Endothelial cell of umbilical vein (primary cell): Measurements from ENCODE around the gene KCTD14. TPM values are rescaled to one million over a fixed set of nuclear protein-coding genes. Genes with fewer than 3 reads are reported as not detected.
"Not testable (repeated sequence)": the region's sequence is repeated elsewhere in the genome, so short reads cannot be mapped to it uniquely, and the experiment has no call there.

Experiments
- BruUV-seq: library from RNA; stranded (reverse); fragments of 400-500 nt; replicated peaks from 2 replicates; lab custom pipeline; 2021; lab: Mats Ljungman, UMichigan
- CTCF ChIA-PET: fragments of 300-600, 350-600 bp; sonication (Branson Sonifier 250); formaldehyde crosslinking; loops from one replicate; lab custom pipeline; 2021; ENCODE audit warnings: antibody characterized with exemption, inconsistent platforms; lab: Charles Lee
- POLR2A ChIA-PET: fragments of 300-600, 350-600 bp; sonication (Branson Sonifier 250); formaldehyde crosslinking; loops from one replicate; lab custom pipeline; 2021; ENCODE audit warnings: antibody characterized with exemption, inconsistent platforms; lab: Charles Lee
- DNase-seq: peaks from one replicate; pipeline ENCODE4 v3.0.0-alpha.2; 2011; ENCODE audit warnings: low read depth, low spot score
- FAIRE-seq: peaks from 2 replicates; lab custom pipeline; 2011; peaks lifted over from hg19 to GRCh38; lab: Jason Lieb, UNC
- H2AFZ ChIP-seq: 2 replicates; pipeline ENCODE4 v1.6.0; 2012; ENCODE audit warnings: low read depth, low read length, control low read depth, inconsistent platforms
- H3K27ac ChIP-seq: 2 replicates; pipeline ENCODE4 v1.5.1; 2011; ENCODE audit warnings: low read depth, mild to moderate bottlenecking, control low read depth, low read length, moderate library complexity; ENCODE audit not compliant: insufficient read depth
- H3K27me3 ChIP-seq, 2 experiments: 2 replicates each; pipeline versions ENCODE4 v1.6.0 to v1.6.1; 2011; ENCODE audit warnings: low read length in 2 of 2, mixed read lengths in 1 of 2; ENCODE audit not compliant: control insufficient read depth in 2 of 2, insufficient read depth in 2 of 2
- H3K36me3 ChIP-seq, 2 experiments: 2 replicates in 1 of 2; 3 replicates in 1 of 2; pipeline ENCODE4 v1.5.1; 2011; ENCODE audit warnings: low read length in 2 of 2, mild to moderate bottlenecking in 1 of 2, moderate library complexity in 1 of 2; ENCODE audit not compliant: control insufficient read depth in 2 of 2, insufficient read depth in 2 of 2; ENCODE audit errors: extremely low read depth in 1 of 2
- H3K4me1 ChIP-seq: 3 replicates; pipeline ENCODE4 v1.5.1; 2011; ENCODE audit warnings: mild to moderate bottlenecking, low read length; ENCODE audit not compliant: control insufficient read depth, insufficient read depth; ENCODE audit errors: extremely low read depth
- H3K4me2 ChIP-seq: 2 replicates; pipeline ENCODE4 v1.6.1; 2011; ENCODE audit warnings: low read length, control low read depth, mixed read lengths; ENCODE audit not compliant: insufficient read depth
- H3K4me3 ChIP-seq, 3 experiments: fragments of 200-600 bp in 1 of 3; sonication (generic), shearing (Covaris generic) in 1 of 3; replicated peaks in 1 of 3; 2 replicates each; pipeline ENCODE4 v1.5.1; 2011 to 2016; ENCODE audit warnings: control low read depth in 3 of 3, low read length in 3 of 3, mild to moderate bottlenecking in 2 of 3, inconsistent platforms in 1 of 3, low read depth in 1 of 3, moderate library complexity in 1 of 3; ENCODE audit not compliant: insufficient read depth in 1 of 3
- H3K79me2 ChIP-seq: 2 replicates; pipeline ENCODE4 v1.6.0; 2012; ENCODE audit warnings: low read length, inconsistent platforms; ENCODE audit not compliant: control insufficient read depth, insufficient read depth
- H3K9ac ChIP-seq: replicated peaks from 2 replicates; pipeline ENCODE3; 2011; ENCODE audit warnings: low read length, control low read depth; ENCODE audit not compliant: insufficient read depth; ENCODE audit errors: extremely low read depth
- H3K9me1 ChIP-seq: replicated peaks from 3 replicates; pipeline ENCODE4 v1.6.0; 2011; ENCODE audit warnings: mild to moderate bottlenecking, low read length; ENCODE audit not compliant: control insufficient read depth, insufficient read depth; ENCODE audit errors: extremely low read depth
- H3K9me3 ChIP-seq: replicated peaks from 2 replicates; pipeline ENCODE4 v1.5.1; 2012; ENCODE audit warnings: low read length, inconsistent platforms; ENCODE audit not compliant: control insufficient read depth, insufficient read depth
- H4K20me1 ChIP-seq: replicated peaks from 2 replicates; pipeline ENCODE3; 2011; ENCODE audit warnings: mild to moderate bottlenecking, low read length; ENCODE audit not compliant: control insufficient read depth, insufficient read depth; ENCODE audit errors: extremely low read depth
- CTCF ChIP-seq, 2 donors: IDR thresholded peaks; 1 replicate in 1 of 2; 2 replicates in 1 of 2; pipeline ENCODE4 v1.5.1; 2011; ENCODE audit warnings: low read length in 2 of 2, mild to moderate bottlenecking in 2 of 2, moderate library complexity in 2 of 2, control low read depth in 1 of 2, inconsistent platforms in 1 of 2, low read depth in 1 of 2; ENCODE audit not compliant: insufficient read depth in 1 of 2; ENCODE audit errors: extremely low read depth in 1 of 2
- EZH2 ChIP-seq: IDR thresholded peaks from 2 replicates; pipeline ENCODE4 v1.6.1; 2012; ENCODE audit warnings: borderline replicate concordance, low read depth, mild to moderate bottlenecking, moderate library complexity, low read length, inconsistent platforms; ENCODE audit not compliant: severe bottlenecking
- FOS ChIP-seq: IDR thresholded peaks from 2 replicates; pipeline ENCODE4 v1.6.1; 2011; ENCODE audit warnings: mild to moderate bottlenecking, low read length, moderate library complexity, borderline replicate concordance; ENCODE audit not compliant: insufficient read depth
- GATA2 ChIP-seq: IDR thresholded peaks from 2 replicates; pipeline ENCODE4 v1.7.0; 2011; ENCODE audit warnings: low read depth, mild to moderate bottlenecking, moderate library complexity, mixed read lengths, low read length; ENCODE audit not compliant: insufficient read length, insufficient read depth
- JUN ChIP-seq: IDR thresholded peaks from 2 replicates; pipeline ENCODE4 v1.6.1; 2011; ENCODE audit warnings: borderline replicate concordance, low read depth; ENCODE audit not compliant: insufficient read length, insufficient read depth
- MAX ChIP-seq: IDR thresholded peaks from 2 replicates; pipeline ENCODE4 v1.6.1; 2011; ENCODE audit not compliant: insufficient read depth, insufficient read length
- POLR2A ChIP-seq: IDR thresholded peaks from 2 replicates; pipeline ENCODE4 v1.6.1; 2012; ENCODE audit warnings: low read depth, mild to moderate bottlenecking, control low read depth, low read length
- POLR2AphosphoS5 ChIP-seq: IDR thresholded peaks from 2 replicates; pipeline ENCODE4 v1.6.1; 2012; ENCODE audit warnings: low read depth, mild to moderate bottlenecking, control low read depth, low read length, moderate library complexity; ENCODE audit not compliant: insufficient read depth
- dilution Hi-C: fragments of 300-500 bp; cut with MboI; formaldehyde crosslinking; loops from one replicate; pipeline ENCODE4 v1.15.0; 2019; ENCODE audit warnings: low sequenced_read_pairs; ENCODE audit not compliant: extremely low pct_ligation_motif_present
- intact Hi-C: fragments of 100-400 bp; cut with micrococcal nuclease; formaldehyde crosslinking; loops from one replicate; pipeline ENCODE4 v1.10.0; 2022
- polyA plus RNA-seq, 4 experiments: library from polyadenylated mRNA; depleted of rRNA in 3 of 4; stranded (reverse) in 3 of 4; unstranded in 1 of 4; fragments of >200 nt; gene quantifications; 2 replicates each; pipeline versions ENCODE4 v1.2.1 to v1.2.3, GENCODE V29; 2011 to 2012; ENCODE audit warnings: missing spikeins in 1 of 4
- total RNA-seq: library from RNA; stranded (reverse); gene quantifications from 2 replicates; pipeline ENCODE4 v1.2.3, GENCODE V29; 2021

The KCTD14 gene
- total and polyA plus RNA-seq, 2 donors (not counting 3 experiments of a cell fraction or from before 2014, with no cell fraction given): 0.57 to 1.8 TPM

GRCh38 chr11:78041843-78042440 is 18.9 kb upstream of the KCTD14 start:
- BruUV-seq: no TSS peak
- no peaks in the 10 kb centered on the region for H3K36me3 ChIP-seq
- peaks cover 26% of the 10 kb centered on the region for H3K4me1 ChIP-seq
- H3K4me3 ChIP-seq: no peak overlapping the region
- intact Hi-C loops (no loop called here), dilution Hi-C loops (no loop called here)
- POLR2A ChIA-PET: no interaction called here
- no peak for TF ChIP-seq JUN
- TF ChIP-seq EZH2: no peak
- TF ChIP-seq CTCF (IDR thresholded peaks at IDR 0.05; ENCODE audit: extremely low read depth in 1 of 2, insufficient read depth in 1 of 2, low read depth in 1 of 2, low read length in 2 of 2): no peak
- TF ChIP-seq GATA2: no peak
- TF ChIP-seq MAX: no peak
- no peak for TF ChIP-seq POLR2A
- TF ChIP-seq FOS: no peak
- no peak for TF ChIP-seq POLR2AphosphoS5
- no peaks in the 10 kb centered on the region for H3K27me3 ChIP-seq
- H3K79me2 ChIP-seq: no peaks in the 10 kb centered on the region
- no peaks in the 10 kb centered on the region for H3K9me3 ChIP-seq
- FAIRE-seq (no peak), DNase-seq (no peak)
- H3K9me1 ChIP-seq: no peaks in the 10 kb centered on the region
- CTCF ChIA-PET: interaction anchor here (4.9 kb wide), 1 partner anchor 10 kb away, joined by 34 read pairs; no protein-coding TSS in a partner anchor
- H3K27ac ChIP-seq: no peak overlapping the region
- H3K4me2 ChIP-seq: no peak overlapping the region
- H2AFZ ChIP-seq: no peak overlapping the region
- H3K9ac ChIP-seq: no peak overlapping the region
- no peaks in the 10 kb centered on the region for H4K20me1 ChIP-seq

- H3K4me1 ChIP-seq: peaks cover 26% of the 10 kb centered on the region
- H3K79me2 ChIP-seq, H3K27me3 ChIP-seq, H2AFZ ChIP-seq, H3K9ac ChIP-seq, BruUV-seq, intact Hi-C loops, dilution Hi-C loops, FAIRE-seq, H3K27ac ChIP-seq, H3K9me3 ChIP-seq, H3K4me3 ChIP-seq, H3K4me2 ChIP-seq, H3K36me3 ChIP-seq, H3K9me1 ChIP-seq, DNase-seq, H4K20me1 ChIP-seq: not testable (repeated sequence)
- ChIA-PET CTCF (interaction anchor here (1.3 kb wide), 1 partner anchor 279 kb away, joined by 3 read pairs; no protein-coding TSS in a partner anchor), POLR2A (interaction anchor here (0.6 kb wide), 1 partner anchor 47 kb away, joined by 4 read pairs; the partner anchor contains the start of gene INTS4)
Measured at GRCh38 chr11:78041380-78041719, 18.3 kb upstream of the KCTD14 start.
